Measurements from ENCODE around the gene PLXDC2.
"Not testable (repeated sequence)": the region's sequence is repeated elsewhere in the genome, so short reads cannot be mapped to it uniquely, and the experiment has no call there.

GRCh38 chr10:20191392-20191791 is 375.2 kb downstream of the PLXDC2 start:
- TF ChIP-seq CTCF (IDR thresholded peaks at IDR 0.05 in 8 of 11, conservative IDR thresholded peaks at IDR 0.05 in 3 of 11); POLR2AphosphoS5 (IDR thresholded peaks at IDR 0.05): not testable (repeated sequence)
